Upper lobe of right lung (tissue), 1 donor: ENCODE results near the gene MRPL48. TPM values are rescaled to one million over a fixed set of nuclear protein-coding genes. Genes with fewer than 3 reads are reported as not detected.
"Not testable (repeated sequence)": the region's sequence is repeated elsewhere in the genome, so short reads cannot be mapped to it uniquely, and the experiment has no call there.

Experiments used
- ATAC-seq: fragments of 200-7000 bp; cut with Tn5 transposase; one replicate; pipeline ENCODE4 v1.9.1; 2020; ENCODE audit warnings: mild to moderate bottlenecking, moderate library complexity
- DNase-seq: peaks from one replicate; pipeline ENCODE4 v3.0.0-alpha.2; 2020
- H3K27ac ChIP-seq: fragments of 200-600 bp; one replicate; pipeline ENCODE4 v1.8.0; 2022
- H3K27me3 ChIP-seq: fragments of 200-600 bp; one replicate; pipeline ENCODE4 v1.8.0; 2022; ENCODE audit warnings: mild to moderate bottlenecking
- H3K36me3 ChIP-seq: fragments of 200-600 bp; one replicate; pipeline ENCODE4 v1.8.0; 2022
- H3K4me1 ChIP-seq: fragments of 200-600 bp; one replicate; pipeline ENCODE4 v1.8.0; 2022
- H3K4me3 ChIP-seq: fragments of 200-600 bp; one replicate; pipeline ENCODE4 v1.8.0; 2022; ENCODE audit warnings: mild to moderate bottlenecking
- H3K9me3 ChIP-seq: fragments of 200-600 bp; one replicate; pipeline ENCODE4 v1.8.0; 2022
- CTCF ChIP-seq: fragments of 200-600 bp; IDR thresholded peaks from one replicate; pipeline ENCODE4 v1.8.0; 2022; ENCODE audit warnings: antibody characterized with exemption
- intact Hi-C: fragments of 100-400 bp; cut with DNase I; formaldehyde crosslinking; loops from one replicate; pipeline ENCODE4 v1.11.0; 2022
- total RNA-seq: library from RNA; stranded (reverse); fragmentation: NEBNext Ultra II Directional; extraction: Animal tissue kit (Norgen Biotek cat#: 25700); gene quantifications from one replicate; pipeline ENCODE4 v1.2.1, GENCODE V29; 2021
- donor health status: DM: no; HTN: yes; CAD: no; lungs with severe emphysema.

MRPL48 gene
- total RNA-seq, 1 donor from 2014 or later = 21.4 TPM

- ATAC-seq = no peak
- H3K36me3 ChIP-seq = no peaks in the 10 kb centered on the region
- no peaks in the 10 kb centered on the region for H3K9me3 ChIP-seq
- no peak overlapping the region for H3K4me3 ChIP-seq
- no peak overlapping the region for H3K27ac ChIP-seq
- H3K27me3 ChIP-seq = no peaks in the 10 kb centered on the region
- peaks cover 5% of the 10 kb centered on the region for H3K4me1 ChIP-seq
- no peak for TF ChIP-seq CTCF
- intact Hi-C loops = no loop called here
- no peak for DNase-seq
Measured at GRCh38 chr11:73781303-73781702, 6.4 kb upstream of the MRPL48 start.

- intact Hi-C loops = no loop called here
- DNase-seq (no peak), ATAC-seq (no peak)
Measured at GRCh38 chr11:73783483-73784020, 4.1 kb upstream of the MRPL48 start.

GRCh38 chr11:73784080-73784634, 3.5 kb upstream of the MRPL48 start:
- TF ChIP-seq CTCF = no peak
- intact Hi-C loops = no loop called here

More at GRCh38 chr11:73783483-73784020, 4.1 kb upstream of the MRPL48 start:
- peaks cover 8% of the 10 kb centered on the region for H3K4me1 ChIP-seq
- H3K36me3 ChIP-seq = no peaks in the 10 kb centered on the region
- no peaks in the 10 kb centered on the region for H3K27me3 ChIP-seq
- H3K4me3 ChIP-seq = no peak overlapping the region
- H3K27ac ChIP-seq = no peak overlapping the region
- no peaks in the 10 kb centered on the region for H3K9me3 ChIP-seq
- no peak for TF ChIP-seq CTCF

DNA sequence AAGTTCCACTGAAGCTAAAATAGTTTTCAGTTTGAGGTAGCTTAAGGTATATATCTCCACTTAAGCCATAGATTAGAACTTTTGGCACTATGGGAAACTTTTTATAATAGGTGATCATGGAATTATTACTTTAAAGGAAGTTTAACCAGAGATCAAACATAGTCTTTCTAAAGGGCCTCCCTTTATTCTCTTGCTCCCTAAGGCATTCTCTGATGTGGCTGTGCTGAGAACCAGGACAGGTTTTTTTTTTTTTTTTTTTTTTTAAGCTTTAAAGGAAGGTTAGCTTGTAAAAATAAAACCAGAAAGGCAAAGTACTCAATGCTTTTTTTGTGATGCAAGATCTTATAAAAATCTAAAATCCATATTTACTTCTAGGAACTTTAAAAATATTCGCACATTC, 2.9 kb upstream of the MRPL48 start:
- no peaks in the 10 kb centered on the region for H3K27me3 ChIP-seq
- DNase-seq (no peak), ATAC-seq (no peak)
- H3K4me1 ChIP-seq = peaks cover 8% of the 10 kb centered on the region
- H3K4me3 ChIP-seq = no peak overlapping the region
- intact Hi-C loops = no loop called here
- no peak overlapping the region for H3K27ac ChIP-seq
- TF ChIP-seq CTCF = no peak
- no peaks in the 10 kb centered on the region for H3K9me3 ChIP-seq
- no peaks in the 10 kb centered on the region for H3K36me3 ChIP-seq

More at GRCh38 chr11:73784080-73784634, 3.5 kb upstream of the MRPL48 start:
- H3K27ac ChIP-seq = no peak overlapping the region
- H3K9me3 ChIP-seq = no peaks in the 10 kb centered on the region
- no peaks in the 10 kb centered on the region for H3K36me3 ChIP-seq
- no peak for ATAC-seq
- H3K4me3 ChIP-seq = no peak overlapping the region
- H3K27me3 ChIP-seq = no peaks in the 10 kb centered on the region
- peaks cover 8% of the 10 kb centered on the region for H3K4me1 ChIP-seq
- no peak for DNase-seq

- H3K9me3 ChIP-seq, H3K27ac ChIP-seq, ATAC-seq, H3K27me3 ChIP-seq, DNase-seq, H3K4me3 ChIP-seq, H3K36me3 ChIP-seq, H3K4me1 ChIP-seq, intact Hi-C loops: not testable (repeated sequence)
Measured at GRCh38 chr11:73785467-73785866, 2.2 kb upstream of the MRPL48 start.

- ATAC-seq (no peak), DNase-seq (no peak)
- Histone ChIP-seq H3K27me3 (no peaks in the 10 kb centered on the region), H3K36me3 (peaks cover 3% of the 10 kb centered on the region), H3K4me3 (peak overlapping the region; percentile 79), H3K9me3 (no peaks in the 10 kb centered on the region), H3K27ac (peak overlapping the region; percentile 92), H3K4me1 (peaks cover 8% of the 10 kb centered on the region)
- intact Hi-C loops = no loop called here
- TF ChIP-seq CTCF = no peak
Measured at GRCh38 chr11:73787051-73787642, 527 bp upstream of the MRPL48 start.
